ENCODE results near the gene ALDH1B1.

Gene ALDH1B1

DNA sequence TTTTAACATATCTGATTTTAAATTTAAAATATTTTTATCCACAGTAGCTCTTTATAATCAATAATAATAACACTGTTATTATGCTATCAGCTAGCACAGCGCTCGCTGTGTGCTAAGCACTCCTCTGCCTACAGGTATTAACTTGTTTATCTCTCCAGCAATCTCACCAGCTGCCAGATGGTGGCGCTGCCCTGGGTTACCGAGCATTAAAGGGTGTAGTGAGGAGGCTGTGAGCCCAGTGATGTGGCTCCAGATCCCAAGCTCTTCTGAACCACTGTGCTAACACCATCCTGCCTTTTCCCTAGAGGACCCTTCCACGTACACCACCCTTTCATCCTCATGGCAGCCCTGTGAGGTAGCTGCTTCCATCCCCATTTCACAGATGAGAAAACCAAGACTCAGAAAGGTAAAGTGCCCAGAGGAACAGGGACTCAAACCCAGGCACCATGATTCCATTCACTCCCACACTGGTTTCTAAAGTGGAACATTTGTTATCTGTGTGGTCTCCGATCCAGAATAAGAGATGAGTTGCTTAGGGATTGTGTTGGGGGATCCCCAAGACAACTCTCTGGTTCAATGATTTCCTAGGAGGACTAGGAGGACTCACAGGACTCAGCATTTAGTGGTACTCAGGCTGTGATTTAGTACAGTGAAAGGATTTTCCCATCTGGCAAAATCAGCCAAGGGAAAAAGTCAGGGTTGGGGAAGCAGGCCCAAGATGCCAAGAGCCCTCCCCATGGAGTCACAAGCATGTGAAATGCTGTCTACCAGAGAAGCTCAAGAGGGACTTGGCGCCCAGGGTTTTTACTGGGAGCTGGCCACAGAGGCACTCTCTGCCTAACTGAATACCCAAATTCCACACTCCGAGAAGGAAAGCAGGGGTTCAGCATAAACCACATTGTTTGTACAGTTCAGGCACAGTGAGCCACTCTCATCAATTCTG is 24.8 kb downstream of the ALDH1B1 start:
- H3K4me3 ChIP-seq (ENCODE audit: insufficient read depth, low read length, poor library complexity, severe bottlenecking) = no peak overlapping the region
- H3K36me3 ChIP-seq (ENCODE audit: low read length) = no peaks in the 10 kb centered on the region
- TF ChIP-seq EZH2phosphoT487 (conservative IDR thresholded peaks at IDR 0.05; ENCODE audit: low read length) = no peak
- TF ChIP-seq, protein P1, sequence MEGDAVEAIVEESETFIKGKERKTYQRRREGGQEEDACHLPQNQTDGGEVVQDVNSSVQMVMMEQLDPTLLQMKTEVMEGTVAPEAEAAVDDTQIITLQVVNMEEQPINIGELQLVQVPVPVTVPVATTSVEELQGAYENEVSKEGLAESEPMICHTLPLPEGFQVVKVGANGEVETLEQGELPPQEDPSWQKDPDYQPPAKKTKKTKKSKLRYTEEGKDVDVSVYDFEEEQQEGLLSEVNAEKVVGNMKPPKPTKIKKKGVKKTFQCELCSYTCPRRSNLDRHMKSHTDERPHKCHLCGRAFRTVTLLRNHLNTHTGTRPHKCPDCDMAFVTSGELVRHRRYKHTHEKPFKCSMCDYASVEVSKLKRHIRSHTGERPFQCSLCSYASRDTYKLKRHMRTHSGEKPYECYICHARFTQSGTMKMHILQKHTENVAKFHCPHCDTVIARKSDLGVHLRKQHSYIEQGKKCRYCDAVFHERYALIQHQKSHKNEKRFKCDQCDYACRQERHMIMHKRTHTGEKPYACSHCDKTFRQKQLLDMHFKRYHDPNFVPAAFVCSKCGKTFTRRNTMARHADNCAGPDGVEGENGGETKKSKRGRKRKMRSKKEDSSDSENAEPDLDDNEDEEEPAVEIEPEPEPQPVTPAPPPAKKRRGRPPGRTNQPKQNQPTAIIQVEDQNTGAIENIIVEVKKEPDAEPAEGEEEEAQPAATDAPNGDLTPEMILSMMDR (IDR thresholded peaks at IDR 0.05; ENCODE audit: insufficient read depth, low read length, poor library complexity, severe bottlenecking) = peak; percentile 52
- no peaks in the 10 kb centered on the region for H3K27me3 ChIP-seq (ENCODE audit: low read length)
- no peaks in the 10 kb centered on the region for H3K79me2 ChIP-seq (ENCODE audit: insufficient read depth, low read length)
- no peaks in the 10 kb centered on the region for H4K20me1 ChIP-seq (ENCODE audit: low read depth, low read length)
- no peak overlapping the region for H2AFZ ChIP-seq (ENCODE audit: low read depth, low read length, severe bottlenecking)
- no peaks in the 10 kb centered on the region for H3K9me2 ChIP-seq (replicated peaks; ENCODE audit: insufficient read depth, low read length)
- H3K9me3 ChIP-seq (ENCODE audit: insufficient read depth, low read length) = no peaks in the 10 kb centered on the region
- H3K27ac ChIP-seq (ENCODE audit: low read depth, low read length) = no peak overlapping the region
- H3K9ac ChIP-seq (ENCODE audit: low read length) = no peak overlapping the region
- H3F3A ChIP-seq (ENCODE audit: insufficient read depth) = no peaks in the 10 kb centered on the region
- H3K4me2 ChIP-seq (ENCODE audit: low read depth, low read length, poor library complexity, severe bottlenecking) = no peak overlapping the region

DNA sequence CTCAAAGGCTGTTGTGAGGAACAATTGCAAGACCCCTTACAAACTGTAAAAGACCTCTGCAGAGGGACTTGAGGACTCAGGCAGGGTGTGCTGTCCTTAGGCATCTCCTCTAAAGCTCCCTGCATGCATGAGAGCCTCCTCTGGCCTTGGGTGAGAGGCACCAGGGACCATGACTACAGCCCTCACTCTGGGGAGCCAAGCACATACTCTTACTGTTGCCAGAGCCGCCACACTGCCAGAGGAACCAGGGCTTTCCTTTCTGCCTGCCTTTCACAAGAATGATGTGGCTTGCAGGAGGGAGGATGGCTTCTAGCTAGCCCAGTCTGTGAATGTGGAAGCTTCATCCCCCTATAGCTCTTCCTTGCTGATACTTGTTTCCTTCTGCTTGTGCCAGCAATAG is 25.9 kb downstream of the ALDH1B1 start:
- Histone ChIP-seq H4K20me1 (ENCODE audit: low read depth, low read length) (no peaks in the 10 kb centered on the region), H2AFZ (ENCODE audit: low read depth, low read length, severe bottlenecking) (no peak overlapping the region), H3K4me3 (ENCODE audit: insufficient read depth, low read length, poor library complexity, severe bottlenecking) (no peak overlapping the region), H3K9ac (ENCODE audit: low read length) (no peak overlapping the region), H3K79me2 (ENCODE audit: insufficient read depth, low read length) (no peaks in the 10 kb centered on the region), H3K9me2 (replicated peaks; ENCODE audit: insufficient read depth, low read length) (no peaks in the 10 kb centered on the region), H3K4me2 (ENCODE audit: low read depth, low read length, poor library complexity, severe bottlenecking) (no peak overlapping the region), H3K27me3 (ENCODE audit: low read length) (no peaks in the 10 kb centered on the region), H3K27ac (ENCODE audit: low read depth, low read length) (no peak overlapping the region), H3K36me3 (ENCODE audit: low read length) (no peaks in the 10 kb centered on the region), H3F3A (ENCODE audit: insufficient read depth) (no peaks in the 10 kb centered on the region), H3K9me3 (ENCODE audit: insufficient read depth, low read length) (no peaks in the 10 kb centered on the region)
- TF ChIP-seq, protein P1 (IDR thresholded peaks at IDR 0.05; ENCODE audit: insufficient read depth, low read length, poor library complexity, severe bottlenecking) = no peak
- no peak for TF ChIP-seq EZH2phosphoT487 (conservative IDR thresholded peaks at IDR 0.05; ENCODE audit: low read length)

DNA sequence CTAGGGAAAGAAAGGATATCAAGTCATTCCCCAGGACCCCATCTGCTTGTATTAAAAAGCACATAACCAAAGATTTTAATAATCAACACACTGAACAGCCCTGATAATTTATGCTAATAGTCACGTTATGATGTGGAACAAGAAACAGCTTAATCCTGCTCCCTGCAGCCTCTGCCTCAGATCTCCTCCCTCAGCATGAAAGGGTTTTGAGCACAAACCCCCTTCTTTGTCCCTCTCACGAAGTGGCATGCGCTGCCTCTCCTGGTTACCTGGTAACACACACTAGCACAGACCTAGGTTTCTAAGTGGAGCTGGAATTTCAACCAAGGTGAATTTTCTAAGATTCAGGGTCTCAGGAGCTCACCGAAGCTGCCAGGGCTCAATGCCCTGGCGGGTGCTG is 26.7 kb downstream of the ALDH1B1 start:
- TF ChIP-seq, protein P1 (IDR thresholded peaks at IDR 0.05; ENCODE audit: insufficient read depth, low read length, poor library complexity, severe bottlenecking) = no peak
- TF ChIP-seq EZH2phosphoT487 (conservative IDR thresholded peaks at IDR 0.05; ENCODE audit: low read length) = no peak
- Histone ChIP-seq H3K79me2 (ENCODE audit: insufficient read depth, low read length) (no peaks in the 10 kb centered on the region), H3K9ac (ENCODE audit: low read length) (no peak overlapping the region), H3K4me2 (ENCODE audit: low read depth, low read length, poor library complexity, severe bottlenecking) (no peak overlapping the region), H4K20me1 (ENCODE audit: low read depth, low read length) (no peaks in the 10 kb centered on the region), H3K9me3 (ENCODE audit: insufficient read depth, low read length) (no peaks in the 10 kb centered on the region), H3K27ac (ENCODE audit: low read depth, low read length) (no peak overlapping the region), H3F3A (ENCODE audit: insufficient read depth) (no peaks in the 10 kb centered on the region), H3K36me3 (ENCODE audit: low read length) (no peaks in the 10 kb centered on the region), H3K27me3 (ENCODE audit: low read length) (no peaks in the 10 kb centered on the region), H3K4me3 (ENCODE audit: insufficient read depth, low read length, poor library complexity, severe bottlenecking) (no peak overlapping the region), H3K9me2 (replicated peaks; ENCODE audit: insufficient read depth, low read length) (no peaks in the 10 kb centered on the region), H2AFZ (ENCODE audit: low read depth, low read length, severe bottlenecking) (no peak overlapping the region)

All from SU-DHL-6 (cell line).